ENCODE measurements around the gene WSCD2. TPM values are rescaled to one million over a fixed set of nuclear protein-coding genes. Genes with fewer than 3 reads are reported as not detected.

Gene WSCD2
- total RNA-seq, 1 donor from 2014 or later, result 1.9 TPM

- Mint-ChIP-seq H3K27me3 (peaks cover 7% of the 10 kb centered on the region), H3K4me3 (no peak overlapping the region), H3K36me3 (ENCODE audit: low read depth) (no peaks in the 10 kb centered on the region), H3K9me3 (no peaks in the 10 kb centered on the region), H3K4me1 (no peaks in the 10 kb centered on the region), H3K27ac (no peak overlapping the region)
- no peak for TF ChIP-seq CTCF (IDR thresholded peaks at IDR 0.05)
- ATAC-seq (ENCODE audit: low read depth) (no peak), DNase-seq (no peak)
- ChIA-PET CTCF (no interaction called here), POLR2A (no interaction called here)
- intact Hi-C loops (cut with micrococcal nuclease), result no loop called here
These were observed 37.4 kb downstream of the WSCD2 start for GRCh38 chr12:108166505-108166904.

- CTCF ChIA-PET, result no interaction called here
- no peaks in the 10 kb centered on the region for H3K9me3 Mint-ChIP-seq
- DNase-seq (no peak), ATAC-seq (ENCODE audit: low read depth) (no peak)
- no peak overlapping the region for H3K27ac Mint-ChIP-seq
- H3K4me1 Mint-ChIP-seq, result no peaks in the 10 kb centered on the region
- POLR2A ChIA-PET, result no interaction called here
- H3K36me3 Mint-ChIP-seq (ENCODE audit: low read depth), result no peaks in the 10 kb centered on the region
- H3K27me3 Mint-ChIP-seq, result peaks cover 7% of the 10 kb centered on the region
- TF ChIP-seq CTCF (IDR thresholded peaks at IDR 0.05), result no peak
- intact Hi-C loops (cut with micrococcal nuclease), result no loop called here
- no peak overlapping the region for H3K4me3 Mint-ChIP-seq
These were observed 38.9 kb downstream of the WSCD2 start for GRCh38 chr12:108167974-108168373.

- POLR2A ChIA-PET, result no interaction called here
- Mint-ChIP-seq H3K4me1 (no peaks in the 10 kb centered on the region), H3K4me3 (no peak overlapping the region), H3K36me3 (ENCODE audit: low read depth) (no peaks in the 10 kb centered on the region), H3K27ac (no peak overlapping the region), H3K27me3 (peaks cover 7% of the 10 kb centered on the region), H3K9me3 (no peaks in the 10 kb centered on the region)
- ATAC-seq (ENCODE audit: low read depth) (no peak), DNase-seq (no peak)
- intact Hi-C loops (cut with micrococcal nuclease), result no loop called here
- CTCF ChIA-PET, result no interaction called here
- TF ChIP-seq CTCF (IDR thresholded peaks at IDR 0.05), result no peak
These were observed 40.6 kb downstream of the WSCD2 start for GRCh38 chr12:108169708-108170107.

GRCh38 chr12:108170164-108170563 is 41.1 kb downstream of the WSCD2 start:
- no peak for ATAC-seq (ENCODE audit: low read depth)
- no peak for TF ChIP-seq CTCF (IDR thresholded peaks at IDR 0.05)
- intact Hi-C loops (cut with micrococcal nuclease), result no loop called here
- Mint-ChIP-seq H3K36me3 (ENCODE audit: low read depth) (no peaks in the 10 kb centered on the region), H3K27me3 (peaks cover 7% of the 10 kb centered on the region), H3K27ac (no peak overlapping the region), H3K4me1 (no peaks in the 10 kb centered on the region), H3K9me3 (no peaks in the 10 kb centered on the region), H3K4me3 (no peak overlapping the region)
- DNase-seq, result no peak
- ChIA-PET CTCF (no interaction called here), POLR2A (no interaction called here)

- ChIA-PET POLR2A (no interaction called here), CTCF (no interaction called here)
- no peak for DNase-seq
- intact Hi-C loops (cut with micrococcal nuclease), result no loop called here
- no peaks in the 10 kb centered on the region for H3K4me1 Mint-ChIP-seq
- no peaks in the 10 kb centered on the region for H3K36me3 Mint-ChIP-seq (ENCODE audit: low read depth)
- ATAC-seq (ENCODE audit: low read depth), result no peak
- TF ChIP-seq CTCF (IDR thresholded peaks at IDR 0.05), result no peak
- H3K27ac Mint-ChIP-seq, result no peak overlapping the region
- H3K27me3 Mint-ChIP-seq, result peaks cover 6% of the 10 kb centered on the region
- H3K4me3 Mint-ChIP-seq, result no peak overlapping the region
- H3K9me3 Mint-ChIP-seq, result no peaks in the 10 kb centered on the region
These were observed 42.9 kb downstream of the WSCD2 start for GRCh38 chr12:108172033-108172432.
